HG03066 (cell line): Measurements from ENCODE around the gene FETUB.
A peak's percentile ranks its signal among the peaks of the same experiment; 100 is the strongest.

Experiments
- ATAC-seq: cut with Tn5 transposase; IDR thresholded peaks from one replicate; pipeline ENCODE4 v1.9.1; 2021; ENCODE audit warnings: low read depth; ENCODE audit not compliant: unreplicated experiment

Gene FETUB

GRCh38 chr3:186612721-186613636, 27.2 kb upstream of the FETUB start, which contains the start of gene AHSG:
AHSG (plus strand) TSS chr3:186613060; CDS start chr3:186613142, 82 bp downstream.
- ATAC-seq = no peak

- ATAC-seq = no peak
Measured at GRCh38 chr3:186613637-186614265, 26.4 kb upstream of the FETUB start.

- ATAC-seq = no peak
Measured at GRCh38 chr3:186614266-186614596, 26.0 kb upstream of the FETUB start.

- ATAC-seq = peak; percentile 61
Measured at GRCh38 chr3:186614597-186615483, 25.4 kb upstream of the FETUB start.

GRCh38 chr3:186616299-186616617, 23.9 kb upstream of the FETUB start:
- no peak for ATAC-seq

- peak; percentile 84 for ATAC-seq
Measured at GRCh38 chr3:186617036-186617946, 22.9 kb upstream of the FETUB start.

GRCh38 chr3:186618318-186618938, 21.8 kb upstream of the FETUB start:
- ATAC-seq = no peak

GRCh38 chr3:186619787-186620212, 20.4 kb upstream of the FETUB start:
- ATAC-seq = no peak

- no peak for ATAC-seq
Measured at GRCh38 chr3:186620213-186621092, 19.7 kb upstream of the FETUB start.

GRCh38 chr3:186621894-186622650, 18.1 kb upstream of the FETUB start:
- no peak for ATAC-seq

GRCh38 chr3:186622651-186623310, 17.4 kb upstream of the FETUB start:
- no peak for ATAC-seq

GRCh38 chr3:186624598-186624997, 15.6 kb upstream of the FETUB start:
- ATAC-seq = no peak

- ATAC-seq = no peak
Measured at GRCh38 chr3:186625600-186626042, 14.6 kb upstream of the FETUB start.

- ATAC-seq = no peak
Measured at GRCh38 chr3:186626254-186626847, 13.8 kb upstream of the FETUB start.

GRCh38 chr3:186627852-186628414, 12.3 kb upstream of the FETUB start:
- ATAC-seq = no peak

- ATAC-seq = no peak
Measured at GRCh38 chr3:186628756-186629155, 11.4 kb upstream of the FETUB start.
